Placental pericyte (primary cell): Measurements from ENCODE around the gene GPR37. TPM values are rescaled to one million over a fixed set of nuclear protein-coding genes. Genes with fewer than 3 reads are reported as not detected.

ENCODE experiments used
- total RNA-seq: library from RNA; depleted of rRNA; stranded (reverse); fragments of >200 nt; gene quantifications from 2 replicates; pipeline ENCODE4 v1.2.3, GENCODE V29; 2012

Gene GPR37, protein sequence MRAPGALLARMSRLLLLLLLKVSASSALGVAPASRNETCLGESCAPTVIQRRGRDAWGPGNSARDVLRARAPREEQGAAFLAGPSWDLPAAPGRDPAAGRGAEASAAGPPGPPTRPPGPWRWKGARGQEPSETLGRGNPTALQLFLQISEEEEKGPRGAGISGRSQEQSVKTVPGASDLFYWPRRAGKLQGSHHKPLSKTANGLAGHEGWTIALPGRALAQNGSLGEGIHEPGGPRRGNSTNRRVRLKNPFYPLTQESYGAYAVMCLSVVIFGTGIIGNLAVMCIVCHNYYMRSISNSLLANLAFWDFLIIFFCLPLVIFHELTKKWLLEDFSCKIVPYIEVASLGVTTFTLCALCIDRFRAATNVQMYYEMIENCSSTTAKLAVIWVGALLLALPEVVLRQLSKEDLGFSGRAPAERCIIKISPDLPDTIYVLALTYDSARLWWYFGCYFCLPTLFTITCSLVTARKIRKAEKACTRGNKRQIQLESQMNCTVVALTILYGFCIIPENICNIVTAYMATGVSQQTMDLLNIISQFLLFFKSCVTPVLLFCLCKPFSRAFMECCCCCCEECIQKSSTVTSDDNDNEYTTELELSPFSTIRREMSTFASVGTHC
- 2.6 and 4.6 TPM in 2 replicates for total RNA-seq

DNA sequence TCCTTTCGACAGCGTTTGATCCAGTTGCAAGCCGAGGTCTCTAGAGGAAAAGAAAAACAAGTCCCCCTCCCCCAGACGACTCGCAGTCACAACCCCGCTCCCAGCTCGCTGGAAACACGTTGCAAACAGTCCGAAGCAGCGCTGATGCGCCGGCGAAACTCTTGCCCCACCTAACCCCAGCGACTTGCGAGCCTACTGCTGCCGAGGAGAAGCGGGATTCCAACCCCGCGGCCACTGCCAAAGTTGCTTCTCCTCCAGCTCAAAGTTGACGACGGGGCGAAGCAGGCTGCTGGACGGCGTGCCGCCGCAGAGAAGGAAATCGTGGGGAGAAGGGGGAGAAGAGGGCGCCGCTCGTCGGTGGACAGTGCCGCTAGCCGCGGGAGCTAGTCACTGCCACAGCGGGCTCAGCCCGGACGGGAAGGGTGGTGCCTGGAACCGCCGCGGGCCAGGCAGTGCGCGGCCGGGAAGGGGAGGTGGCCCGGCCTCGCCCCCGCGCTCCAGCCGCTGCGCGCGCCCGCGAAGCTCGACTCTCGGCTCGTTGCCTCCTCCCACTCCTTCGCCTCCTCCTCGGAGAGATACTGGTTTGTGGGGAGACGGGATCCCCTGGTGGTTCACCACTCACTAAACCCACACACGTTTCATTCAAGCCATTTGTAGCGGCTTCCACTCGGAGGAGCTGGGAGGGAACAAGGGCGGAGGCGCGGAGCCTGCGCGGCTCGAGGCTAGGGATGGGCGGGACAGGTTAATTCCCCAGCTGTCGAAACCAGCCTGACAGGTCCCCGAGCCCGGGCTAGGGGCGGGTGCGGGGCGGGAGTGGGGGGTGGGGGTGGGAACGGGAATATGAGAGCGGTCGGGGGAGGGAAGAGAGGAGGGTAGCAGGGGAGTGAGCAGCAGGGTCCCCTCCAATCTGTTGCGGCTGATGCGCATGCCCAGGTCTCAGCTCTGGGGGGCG lies at the start of gene GPR37:
TSS of gene GPR37 (minus strand) at position 392 of the 952 bp plus-strand sequence. CDS start 816 bp downstream, outside the sequence.

Other genes with a start within 250 kb of the GPR37 start
- gene POT1, start 164.0 kb upstream of the GPR37 start, total RNA-seq, result 12.3 and 31.8 TPM in 2 replicates